ENCODE results near the gene IGFN1.

GRCh38 chr1:201190624-201191051, at the start of gene IGFN1:
- TF ChIP-seq, protein P1, sequence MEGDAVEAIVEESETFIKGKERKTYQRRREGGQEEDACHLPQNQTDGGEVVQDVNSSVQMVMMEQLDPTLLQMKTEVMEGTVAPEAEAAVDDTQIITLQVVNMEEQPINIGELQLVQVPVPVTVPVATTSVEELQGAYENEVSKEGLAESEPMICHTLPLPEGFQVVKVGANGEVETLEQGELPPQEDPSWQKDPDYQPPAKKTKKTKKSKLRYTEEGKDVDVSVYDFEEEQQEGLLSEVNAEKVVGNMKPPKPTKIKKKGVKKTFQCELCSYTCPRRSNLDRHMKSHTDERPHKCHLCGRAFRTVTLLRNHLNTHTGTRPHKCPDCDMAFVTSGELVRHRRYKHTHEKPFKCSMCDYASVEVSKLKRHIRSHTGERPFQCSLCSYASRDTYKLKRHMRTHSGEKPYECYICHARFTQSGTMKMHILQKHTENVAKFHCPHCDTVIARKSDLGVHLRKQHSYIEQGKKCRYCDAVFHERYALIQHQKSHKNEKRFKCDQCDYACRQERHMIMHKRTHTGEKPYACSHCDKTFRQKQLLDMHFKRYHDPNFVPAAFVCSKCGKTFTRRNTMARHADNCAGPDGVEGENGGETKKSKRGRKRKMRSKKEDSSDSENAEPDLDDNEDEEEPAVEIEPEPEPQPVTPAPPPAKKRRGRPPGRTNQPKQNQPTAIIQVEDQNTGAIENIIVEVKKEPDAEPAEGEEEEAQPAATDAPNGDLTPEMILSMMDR (IDR thresholded peaks at IDR 0.05; ENCODE audit: low read depth, low read length, poor library complexity, severe bottlenecking): no peak
- no peak for TF ChIP-seq EZH2phosphoT487 (IDR thresholded peaks at IDR 0.05; ENCODE audit: borderline replicate concordance, low read length)
